ENCODE measurements around the gene CPEB2. TPM values are rescaled to one million over a fixed set of nuclear protein-coding genes. Genes with fewer than 3 reads are reported as not detected.

Gene CPEB2
- total RNA-seq, 1 experiment from 2014 or later: 5.3 TPM

GRCh38 chr4:15010038-15010585 is 7.8 kb downstream of the CPEB2 start:
- no peak for DNase-seq (ENCODE audit: low spot score)

- no peak for DNase-seq (ENCODE audit: low spot score)
Observed at GRCh38 chr4:15011166-15011565, 8.9 kb downstream of the CPEB2 start.

GRCh38 chr4:15012017-15012788 is 9.9 kb downstream of the CPEB2 start:
- DNase-seq (ENCODE audit: low spot score): no peak

GRCh38 chr4:15013585-15013984 is 11.3 kb downstream of the CPEB2 start:
- DNase-seq (ENCODE audit: low spot score): no peak

- DNase-seq (ENCODE audit: low spot score): no peak
Observed at GRCh38 chr4:15015170-15015569, 12.9 kb downstream of the CPEB2 start.

GRCh38 chr4:15018361-15018760 is 16.1 kb downstream of the CPEB2 start:
- no peak for DNase-seq (ENCODE audit: low spot score)

- DNase-seq (ENCODE audit: low spot score): no peak
Observed at GRCh38 chr4:15020502-15021286, 18.4 kb downstream of the CPEB2 start.

GRCh38 chr4:15021311-15021710 is 19.0 kb downstream of the CPEB2 start:
- no peak for DNase-seq (ENCODE audit: low spot score)

- DNase-seq (ENCODE audit: low spot score): no peak
Observed at GRCh38 chr4:15021946-15022345, 19.7 kb downstream of the CPEB2 start.

- no peak for DNase-seq (ENCODE audit: low spot score)
Observed at GRCh38 chr4:15024386-15024785, 22.1 kb downstream of the CPEB2 start.

GRCh38 chr4:15025693-15026092 is 23.4 kb downstream of the CPEB2 start:
- no peak for DNase-seq (ENCODE audit: low spot score)

- no peak for DNase-seq (ENCODE audit: low spot score)
Observed at GRCh38 chr4:15027921-15028435, 25.7 kb downstream of the CPEB2 start.

- no peak for DNase-seq (ENCODE audit: low spot score)
Observed at GRCh38 chr4:15031197-15031596, 28.9 kb downstream of the CPEB2 start.

GRCh38 chr4:15031993-15032675 is 29.9 kb downstream of the CPEB2 start:
- peak; percentile 6 for DNase-seq (ENCODE audit: low spot score)

- peak; percentile 60 for DNase-seq (ENCODE audit: low spot score)
Observed at GRCh38 chr4:15034071-15034764, 31.9 kb downstream of the CPEB2 start.

- no peak for DNase-seq (ENCODE audit: low spot score)
Observed at GRCh38 chr4:15035159-15035558, 32.9 kb downstream of the CPEB2 start.

GRCh38 chr4:15037923-15038541 is 35.8 kb downstream of the CPEB2 start:
- DNase-seq (ENCODE audit: low spot score): no peak

- DNase-seq (ENCODE audit: low spot score): no peak
Observed at GRCh38 chr4:15040916-15041463, 38.7 kb downstream of the CPEB2 start.

GRCh38 chr4:15042529-15043167 is 40.4 kb downstream of the CPEB2 start:
- DNase-seq (ENCODE audit: low spot score): peak; percentile 64

- peak; percentile 8 for DNase-seq (ENCODE audit: low spot score)
Observed at GRCh38 chr4:15043226-15043625, 40.9 kb downstream of the CPEB2 start.
